ENCODE results near the gene TMEM63C.
"Not testable (repeated sequence)": the region's sequence is repeated elsewhere in the genome, so short reads cannot be mapped to it uniquely, and the experiment has no call there.

Gene TMEM63C

DNA sequence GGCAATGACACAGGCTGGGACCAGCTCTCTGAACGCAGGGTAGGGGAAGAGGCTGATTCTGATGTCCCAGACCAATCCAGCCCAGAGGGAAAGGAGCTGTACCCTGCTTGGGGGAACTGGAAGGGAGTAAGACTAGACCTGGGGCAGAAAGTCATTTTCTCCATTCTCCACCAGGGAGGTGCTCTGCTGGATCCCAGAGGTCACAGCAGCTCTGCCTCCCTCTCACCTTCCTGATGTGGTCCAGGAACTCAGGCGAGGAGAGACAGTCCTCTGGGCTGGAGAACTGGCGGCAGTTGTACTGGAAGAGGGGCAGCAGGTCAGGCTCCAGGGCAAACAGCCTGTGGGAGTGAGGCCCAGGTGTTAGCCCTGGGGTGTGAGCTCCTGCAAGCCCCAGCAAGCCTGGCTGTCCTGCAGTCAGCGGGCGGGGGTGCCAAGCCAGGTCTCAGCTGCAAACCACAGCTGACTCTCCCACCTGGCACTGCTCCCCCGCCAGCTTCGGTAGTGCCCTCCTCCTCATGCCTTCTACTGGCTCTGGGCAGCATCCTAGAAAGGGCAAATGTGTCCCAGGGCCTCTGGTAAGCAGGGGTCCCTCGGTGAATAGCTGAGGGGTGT, 87.5 kb downstream of the TMEM63C start:
- Mint-ChIP-seq H3K27me3 (peaks cover 48% of the 10 kb centered on the region), H3K9me3 (peaks cover 8% of the 10 kb centered on the region), H3K27ac (no peak overlapping the region), H3K4me3 (no peak overlapping the region), H3K4me1 (ENCODE audit: low read depth) (peaks cover 5% of the 10 kb centered on the region), H3K36me3 (ENCODE audit: low read depth) (no peaks in the 10 kb centered on the region)
- intact Hi-C loops (cut with micrococcal nuclease), result no loop called here

DNA sequence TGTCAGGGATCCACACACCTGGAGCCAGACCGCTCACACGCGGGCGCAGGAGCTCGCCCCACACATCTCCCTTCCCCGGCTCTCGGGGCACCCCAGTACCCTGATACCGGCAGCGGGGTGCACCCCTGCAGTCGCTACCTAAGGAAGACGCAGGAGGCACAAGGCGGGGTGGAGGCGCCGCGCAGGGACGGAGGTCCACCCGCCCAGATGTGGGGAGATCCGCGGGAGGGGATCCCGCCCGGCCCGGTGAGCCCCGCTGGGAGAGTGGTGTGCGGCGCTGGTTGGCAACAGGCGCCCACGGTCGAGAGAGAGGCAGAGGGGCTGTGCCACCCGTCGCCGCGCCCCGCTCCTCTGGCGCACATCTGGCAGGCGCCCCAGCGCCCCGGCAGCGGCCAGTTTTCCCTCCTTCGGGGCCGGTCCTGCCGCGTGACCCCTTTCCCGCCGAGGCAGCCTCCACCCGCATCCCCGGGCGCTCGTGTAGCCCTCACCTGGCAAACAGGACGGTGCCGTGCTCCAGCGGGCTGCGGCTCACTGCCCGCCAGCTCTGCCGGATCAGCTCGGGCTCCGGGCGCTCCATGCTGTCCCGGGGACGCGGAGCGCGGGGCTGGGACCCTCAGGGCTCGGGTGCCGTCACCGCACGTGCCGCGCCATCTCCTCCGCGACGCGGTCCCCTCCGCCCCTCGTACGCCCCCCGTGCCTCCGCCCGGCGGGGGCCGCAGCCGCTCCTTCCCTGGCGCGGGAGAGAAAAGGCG, 88.9 kb downstream of the TMEM63C start:
- H3K27me3 Mint-ChIP-seq, result peaks cover 48% of the 10 kb centered on the region
- intact Hi-C loops (cut with micrococcal nuclease), result no loop called here

GRCh38 chr14:77271113-77271710, 89.6 kb downstream of the TMEM63C start, which contains the start of gene NGB:
Gene NGB, minus strand, starts transcription at chr14:77271206. Its CDS starts 269 bp downstream, at chr14:77270937.
- Mint-ChIP-seq H3K4me3 (no peak within 1 kb of the TSS), H3K4me1 (ENCODE audit: low read depth) (peaks cover 5% of the 10 kb centered on the region), H3K36me3 (ENCODE audit: low read depth) (no peaks in the 10 kb centered on the region), H3K9me3 (peaks cover 8% of the 10 kb centered on the region), H3K27me3 (peaks cover 48% of the 10 kb centered on the region), H3K27ac (no peak within 1 kb of the TSS)
- intact Hi-C loops (cut with micrococcal nuclease), result no loop called here

More for the DNA sequence above, 88.9 kb downstream of the TMEM63C start:
- no peak overlapping the region for H3K27ac Mint-ChIP-seq
- peaks cover 8% of the 10 kb centered on the region for H3K9me3 Mint-ChIP-seq
- H3K4me1 Mint-ChIP-seq (ENCODE audit: low read depth), result peaks cover 5% of the 10 kb centered on the region
- no peak overlapping the region for H3K4me3 Mint-ChIP-seq
- no peaks in the 10 kb centered on the region for H3K36me3 Mint-ChIP-seq (ENCODE audit: low read depth)

DNA sequence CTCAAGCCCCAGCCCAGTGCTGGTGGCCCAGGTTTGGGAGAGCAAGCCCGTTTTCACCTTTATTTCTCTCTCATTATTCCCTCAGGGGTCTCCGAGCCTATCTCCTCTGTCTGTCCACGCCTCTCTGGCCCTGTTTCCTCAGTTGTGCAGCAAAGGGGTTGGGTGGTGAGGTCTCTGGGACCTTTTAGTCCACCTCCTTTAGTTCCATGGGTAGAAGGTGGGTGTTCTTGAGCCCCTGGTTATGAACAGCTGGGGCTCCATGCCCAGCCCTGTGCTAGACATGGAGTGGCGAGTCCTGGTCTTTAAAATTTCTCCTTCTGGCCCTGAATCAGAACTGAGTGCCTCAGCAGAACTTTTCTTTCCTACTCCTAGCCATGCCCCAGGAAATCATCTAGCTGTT, 90.7 kb downstream of the TMEM63C start:
- Mint-ChIP-seq H3K4me1 (ENCODE audit: low read depth) (peaks cover 5% of the 10 kb centered on the region), H3K27me3 (peaks cover 48% of the 10 kb centered on the region), H3K4me3 (no peak overlapping the region), H3K9me3 (peaks cover 8% of the 10 kb centered on the region), H3K36me3 (ENCODE audit: low read depth) (peaks cover 8% of the 10 kb centered on the region), H3K27ac (no peak overlapping the region)
- intact Hi-C loops (cut with micrococcal nuclease), result no loop called here

- H3K4me1 Mint-ChIP-seq (ENCODE audit: low read depth), result peaks cover 5% of the 10 kb centered on the region
- no peaks in the 10 kb centered on the region for H3K9me3 Mint-ChIP-seq
- H3K27ac Mint-ChIP-seq, result no peak overlapping the region
- H3K36me3 Mint-ChIP-seq (ENCODE audit: low read depth), result peaks cover 23% of the 10 kb centered on the region
- H3K4me3 Mint-ChIP-seq, result no peak overlapping the region
- intact Hi-C loops (cut with micrococcal nuclease), result no loop called here
- H3K27me3 Mint-ChIP-seq, result peaks cover 38% of the 10 kb centered on the region
Measured at GRCh38 chr14:77273796-77274195, 92.2 kb downstream of the TMEM63C start.

GRCh38 chr14:77275041-77275580, 93.5 kb downstream of the TMEM63C start:
- Mint-ChIP-seq H3K36me3 (ENCODE audit: low read depth) (peaks cover 36% of the 10 kb centered on the region), H3K27me3 (peaks cover 27% of the 10 kb centered on the region), H3K9me3 (no peaks in the 10 kb centered on the region), H3K4me3 (no peak overlapping the region), H3K27ac (no peak overlapping the region), H3K4me1 (ENCODE audit: low read depth) (peaks cover 4% of the 10 kb centered on the region)
- intact Hi-C loops (cut with micrococcal nuclease), result no loop called here

GRCh38 chr14:77275601-77276017, 94.0 kb downstream of the TMEM63C start:
- intact Hi-C loops (cut with micrococcal nuclease), result no loop called here
- Mint-ChIP-seq H3K27ac (no peak overlapping the region), H3K27me3 (peaks cover 22% of the 10 kb centered on the region), H3K36me3 (ENCODE audit: low read depth) (peaks cover 40% of the 10 kb centered on the region), H3K4me1 (ENCODE audit: low read depth) (no peaks in the 10 kb centered on the region), H3K9me3 (no peaks in the 10 kb centered on the region), H3K4me3 (no peak overlapping the region)

DNA sequence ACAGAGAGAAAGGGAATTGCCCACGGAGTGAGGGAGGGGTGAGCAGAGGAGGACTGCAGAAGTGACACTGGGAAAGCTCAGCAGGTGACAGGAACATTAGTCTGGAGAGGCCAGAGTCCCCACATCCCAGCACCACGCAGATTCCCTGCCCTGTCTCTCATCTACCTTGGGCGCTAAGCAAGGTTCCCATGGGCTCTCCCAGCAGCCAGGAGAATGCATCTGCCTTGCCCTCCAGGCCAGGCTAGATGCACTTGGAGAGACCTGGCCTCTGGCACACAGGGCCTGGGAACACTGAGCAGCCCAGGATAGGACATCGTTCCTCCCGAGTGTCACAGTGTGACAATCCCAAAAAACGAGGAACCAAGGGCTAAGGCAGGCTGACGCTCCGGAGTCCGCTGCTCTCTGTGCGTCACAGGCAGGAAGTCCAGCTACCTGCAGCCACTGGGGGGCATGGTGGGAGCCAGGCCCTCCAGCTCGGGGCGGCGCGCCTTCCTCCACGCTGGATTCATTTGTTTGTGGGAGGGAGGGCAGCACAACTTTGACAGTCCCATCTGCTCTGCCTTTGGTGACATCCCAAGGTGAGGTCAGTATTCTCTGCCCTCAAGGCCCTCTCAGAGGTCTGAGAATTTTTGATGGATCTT, 94.8 kb downstream of the TMEM63C start:
- H3K4me3 Mint-ChIP-seq, result no peak overlapping the region
- intact Hi-C loops (cut with micrococcal nuclease), result no loop called here
- peaks cover 40% of the 10 kb centered on the region for H3K36me3 Mint-ChIP-seq (ENCODE audit: low read depth)
- H3K9me3 Mint-ChIP-seq, result no peaks in the 10 kb centered on the region
- no peak overlapping the region for H3K27ac Mint-ChIP-seq
- peaks cover 15% of the 10 kb centered on the region for H3K27me3 Mint-ChIP-seq
- H3K4me1 Mint-ChIP-seq (ENCODE audit: low read depth), result no peaks in the 10 kb centered on the region

DNA sequence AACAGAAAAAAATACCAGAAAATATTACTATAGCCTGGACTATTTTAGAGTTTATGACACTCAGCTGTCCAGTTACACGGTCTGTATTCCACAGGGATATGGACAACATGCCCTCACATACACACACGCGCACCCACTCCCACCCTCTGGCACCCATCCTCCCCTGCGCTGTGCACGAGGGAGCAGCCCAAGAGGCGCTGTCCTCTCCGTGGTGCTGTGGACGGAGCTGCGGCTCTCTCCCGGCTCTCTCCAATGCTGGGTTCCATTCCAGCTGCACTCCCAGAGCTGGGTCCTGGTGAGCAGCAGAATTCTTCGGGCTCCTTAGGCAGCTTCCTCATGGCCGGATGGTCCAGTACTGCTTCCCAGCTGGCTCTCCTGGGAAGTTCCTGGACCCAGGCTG, 95.4 kb downstream of the TMEM63C start:
- Mint-ChIP-seq H3K27me3 (peaks cover 10% of the 10 kb centered on the region), H3K4me1 (ENCODE audit: low read depth) (no peaks in the 10 kb centered on the region), H3K36me3 (ENCODE audit: low read depth) (peaks cover 40% of the 10 kb centered on the region), H3K4me3 (no peak overlapping the region), H3K9me3 (no peaks in the 10 kb centered on the region), H3K27ac (no peak overlapping the region)
- intact Hi-C loops (cut with micrococcal nuclease), result no loop called here

DNA sequence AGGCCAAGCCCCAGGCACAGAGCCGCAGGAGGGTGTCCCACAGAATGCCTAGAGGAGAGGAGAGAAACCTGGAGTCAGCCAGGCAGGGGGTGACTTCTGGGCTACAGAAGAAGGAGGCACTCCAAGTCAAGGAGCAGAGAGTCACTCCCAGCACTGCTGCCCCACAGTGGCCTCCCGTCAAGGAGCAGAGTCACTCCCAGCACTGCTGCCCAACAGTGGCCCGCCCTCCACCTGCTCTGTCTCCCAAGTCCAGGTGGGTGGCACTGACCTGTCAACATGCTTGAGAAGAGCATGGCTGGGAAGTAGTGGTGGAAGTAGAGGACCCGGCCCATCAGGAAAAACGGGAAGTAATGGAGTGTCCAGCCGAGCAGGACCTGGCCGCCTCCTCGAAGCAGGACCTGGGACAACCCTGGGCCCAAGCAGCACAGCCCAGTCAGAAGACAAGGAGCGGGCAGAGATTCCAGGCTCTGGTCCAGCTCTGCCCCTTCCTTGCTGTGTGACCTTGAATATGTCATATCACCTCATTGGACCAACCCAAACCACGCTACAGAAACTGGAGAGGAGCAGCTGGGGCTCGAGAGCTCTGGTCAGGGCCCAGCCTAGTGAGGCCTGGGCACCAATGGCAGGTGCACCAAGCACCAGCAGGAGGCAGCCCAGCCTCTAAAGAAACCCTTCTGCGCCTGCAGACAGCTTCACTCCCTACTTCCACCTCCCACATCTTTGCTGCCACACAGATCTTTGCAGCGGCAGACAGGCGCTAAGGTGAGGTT, 97.0 kb downstream of the TMEM63C start:
- Mint-ChIP-seq H3K27me3 (no peaks in the 10 kb centered on the region), H3K4me3 (no peak overlapping the region), H3K4me1 (ENCODE audit: low read depth) (no peaks in the 10 kb centered on the region), H3K27ac (no peak overlapping the region), H3K9me3 (no peaks in the 10 kb centered on the region), H3K36me3 (ENCODE audit: low read depth) (peaks cover 44% of the 10 kb centered on the region)
- intact Hi-C loops (cut with micrococcal nuclease), result no loop called here

GRCh38 chr14:77279719-77280118, 98.1 kb downstream of the TMEM63C start:
- Mint-ChIP-seq H3K27me3 (no peaks in the 10 kb centered on the region), H3K36me3 (ENCODE audit: low read depth) (peaks cover 55% of the 10 kb centered on the region), H3K27ac (no peak overlapping the region), H3K4me1 (ENCODE audit: low read depth) (no peaks in the 10 kb centered on the region), H3K9me3 (no peaks in the 10 kb centered on the region), H3K4me3 (no peak overlapping the region)
- intact Hi-C loops (cut with micrococcal nuclease), result no loop called here

DNA sequence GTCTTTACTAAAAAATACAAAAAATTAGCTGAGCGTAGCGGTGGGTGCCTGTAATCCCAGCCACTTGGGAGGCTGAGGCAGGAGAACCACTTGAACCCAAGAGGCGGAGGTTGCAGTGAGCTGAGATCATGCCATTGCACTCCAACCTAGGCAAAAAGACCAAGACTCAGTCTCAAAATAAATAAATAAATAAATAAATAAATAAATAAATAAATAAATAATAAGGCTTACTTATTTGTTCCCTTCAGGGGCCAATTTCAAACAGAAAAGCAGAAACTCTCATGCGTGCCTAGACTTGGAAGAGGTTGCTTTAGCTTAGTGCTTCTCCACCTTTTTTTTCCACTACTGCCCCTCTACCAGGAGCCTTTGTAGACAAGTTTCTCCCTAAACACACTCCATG, 99.3 kb downstream of the TMEM63C start:
- H3K4me1 Mint-ChIP-seq (ENCODE audit: low read depth); H3K27ac Mint-ChIP-seq; H3K9me3 Mint-ChIP-seq; intact Hi-C loops (cut with micrococcal nuclease); H3K27me3 Mint-ChIP-seq; H3K4me3 Mint-ChIP-seq: not testable (repeated sequence)
- H3K36me3 Mint-ChIP-seq (ENCODE audit: low read depth), result peaks cover 67% of the 10 kb centered on the region

GRCh38 chr14:77281852-77282410, 100.3 kb downstream of the TMEM63C start:
- no peak overlapping the region for H3K4me3 Mint-ChIP-seq
- intact Hi-C loops (cut with micrococcal nuclease), result no loop called here
- H3K36me3 Mint-ChIP-seq (ENCODE audit: low read depth), result peaks cover 72% of the 10 kb centered on the region
- H3K27me3 Mint-ChIP-seq, result no peaks in the 10 kb centered on the region
- no peak overlapping the region for H3K27ac Mint-ChIP-seq
- H3K4me1 Mint-ChIP-seq (ENCODE audit: low read depth), result peaks cover 7% of the 10 kb centered on the region
- H3K9me3 Mint-ChIP-seq, result no peaks in the 10 kb centered on the region
